ENCODE results near the gene DTD1.

DTD1 gene, protein sequence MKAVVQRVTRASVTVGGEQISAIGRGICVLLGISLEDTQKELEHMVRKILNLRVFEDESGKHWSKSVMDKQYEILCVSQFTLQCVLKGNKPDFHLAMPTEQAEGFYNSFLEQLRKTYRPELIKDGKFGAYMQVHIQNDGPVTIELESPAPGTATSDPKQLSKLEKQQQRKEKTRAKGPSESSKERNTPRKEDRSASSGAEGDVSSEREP

DNA sequence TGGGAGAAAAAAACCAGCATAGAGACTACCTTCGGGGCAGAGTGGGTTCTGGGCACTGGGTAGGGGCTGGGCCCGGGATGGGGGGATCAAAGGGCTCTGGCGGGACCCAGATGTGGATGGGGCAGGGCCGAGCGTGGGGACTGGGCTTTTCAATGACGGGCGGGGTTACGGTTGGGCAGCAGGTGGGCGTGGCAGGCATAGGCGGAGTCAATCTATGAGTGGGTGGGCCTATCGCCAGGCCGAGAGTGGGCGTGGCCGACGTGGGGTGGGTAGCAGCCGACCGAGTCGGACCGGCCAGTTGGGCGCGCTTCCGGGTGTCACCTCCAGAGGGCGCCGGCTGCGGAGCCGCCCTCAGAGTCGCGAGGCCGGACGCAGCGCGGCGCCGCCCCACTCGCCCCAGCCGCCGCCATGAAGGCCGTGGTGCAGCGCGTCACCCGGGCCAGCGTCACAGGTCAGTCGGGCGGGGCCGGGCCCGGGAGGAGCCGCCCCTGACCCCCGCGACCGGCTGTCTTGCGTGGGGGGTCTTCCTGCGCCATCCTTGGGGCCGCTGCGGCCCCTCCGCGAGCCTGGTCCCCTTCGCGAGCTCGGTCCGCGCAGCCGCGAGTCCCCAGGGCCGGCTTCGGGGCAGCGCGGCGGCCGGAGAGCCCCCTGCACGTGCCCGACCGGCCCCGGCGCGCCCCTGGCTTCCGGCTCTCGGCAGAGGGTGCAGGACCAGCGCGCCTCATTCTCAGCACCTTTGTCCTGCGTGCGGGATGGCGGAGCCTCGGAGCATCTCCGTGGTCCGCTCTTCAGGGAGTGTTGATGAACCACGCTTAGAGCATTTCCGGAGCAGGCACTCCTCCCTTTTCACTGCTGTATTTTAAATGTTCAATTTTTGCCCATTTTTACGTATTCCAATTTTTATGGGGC lies at the start of gene DTD1:
DTD1 (plus strand) TSS at position 390 of the 909 bp plus-strand sequence; CDS start at position 409, 19 bp downstream.
- peak; percentile 89 for DNase-seq (ENCODE audit: low spot score)

DNA sequence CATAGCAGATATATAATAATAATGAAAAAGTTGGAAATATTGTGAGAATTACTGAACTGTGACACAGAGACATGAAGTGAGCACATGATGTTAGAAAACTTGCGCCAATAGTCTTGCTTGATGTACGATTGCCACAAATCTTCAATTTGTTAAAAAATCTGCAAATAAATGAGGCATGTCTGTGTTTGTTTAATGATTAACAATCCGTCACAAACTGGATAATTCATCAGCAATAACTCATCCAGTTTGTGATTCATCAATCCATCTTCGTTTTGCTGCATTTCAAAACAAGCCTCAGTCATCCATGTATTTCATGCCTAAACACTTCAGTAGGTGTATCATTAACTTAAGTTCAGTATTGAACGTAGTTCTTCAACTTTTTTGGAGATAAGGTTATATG lies 46.1 kb upstream of the DTD1 start:
- DNase-seq (ENCODE audit: low spot score), result no peak

DNA sequence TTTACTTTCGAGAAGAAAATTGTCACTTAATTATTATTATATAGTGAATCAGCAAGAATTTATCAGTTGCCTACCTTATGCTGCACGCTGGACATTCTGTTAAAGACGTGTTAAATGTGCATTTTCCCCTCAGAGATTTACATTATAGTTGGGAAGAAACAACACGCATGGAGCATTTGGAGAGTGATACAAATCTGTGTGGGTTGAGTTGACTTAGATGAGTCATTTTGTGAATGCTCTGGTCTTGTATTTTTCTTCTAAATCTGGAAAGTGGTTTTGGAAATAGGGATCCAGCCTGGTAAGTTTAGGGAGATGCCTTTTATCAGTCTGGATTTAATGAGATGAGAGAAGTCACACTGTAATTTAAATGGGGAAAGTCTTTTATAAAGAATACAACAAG lies 44.6 kb upstream of the DTD1 start:
- no peak for DNase-seq (ENCODE audit: low spot score)

DNA sequence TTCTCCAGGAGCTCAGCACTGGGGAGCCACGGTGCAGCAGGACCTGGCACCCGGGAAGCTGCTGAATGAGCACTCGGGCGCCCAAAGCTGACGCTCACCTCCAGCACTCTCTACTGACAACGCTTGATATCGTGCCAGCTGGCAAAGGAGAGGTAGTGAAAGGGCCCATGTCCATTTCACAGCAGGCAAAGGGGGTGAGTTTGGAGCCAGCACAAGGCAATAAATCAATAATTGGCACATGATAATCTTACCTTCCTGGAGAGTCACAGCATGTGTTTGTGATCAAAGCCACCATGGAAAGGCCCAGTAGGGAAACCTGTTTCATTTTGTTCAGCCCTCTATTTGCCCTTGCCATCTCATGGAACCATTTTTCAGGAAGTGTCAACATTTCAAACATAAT lies 43.9 kb upstream of the DTD1 start:
- no peak for DNase-seq (ENCODE audit: low spot score)

DNA sequence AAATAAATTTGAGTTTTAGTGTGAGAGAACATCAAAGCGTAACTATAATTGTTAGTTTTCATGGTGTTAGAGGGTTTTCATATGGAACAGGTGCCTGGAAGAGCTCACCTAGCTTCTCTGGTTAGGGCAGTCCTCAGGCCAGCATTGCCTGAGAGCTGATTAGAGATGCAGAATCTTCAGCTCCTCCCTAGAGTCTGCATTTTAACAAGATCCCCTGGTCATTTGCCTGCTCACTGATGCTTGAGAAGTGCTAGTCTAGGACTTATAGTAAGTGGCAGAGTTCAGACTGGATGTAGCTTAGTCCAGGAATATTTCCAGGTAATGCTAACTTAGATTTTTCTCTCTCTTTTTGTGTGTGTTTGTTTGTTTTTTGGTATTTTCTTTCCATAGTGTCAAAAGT lies 42.3 kb upstream of the DTD1 start:
- DNase-seq (ENCODE audit: low spot score), result no peak

DNA sequence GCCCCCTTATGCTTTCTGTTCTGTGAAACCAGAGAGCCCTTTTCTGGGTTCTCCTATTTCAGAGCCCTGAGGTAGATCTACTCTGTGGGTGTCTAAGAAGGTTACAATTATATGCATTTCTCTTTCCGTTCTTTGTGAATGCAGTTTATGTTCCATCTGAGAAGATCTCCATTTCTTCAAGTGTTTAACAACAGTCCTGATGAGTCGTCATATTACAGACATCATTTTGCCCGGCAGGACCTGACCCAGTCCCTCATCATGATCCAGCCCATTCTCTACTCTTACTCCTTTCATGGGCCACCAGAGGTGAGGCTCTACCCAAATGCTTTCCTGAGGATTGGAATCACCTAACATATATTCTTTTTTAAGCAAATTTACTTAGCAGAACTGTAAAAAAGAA lies 39.4 kb upstream of the DTD1 start:
- DNase-seq (ENCODE audit: low spot score), result no peak

DNA sequence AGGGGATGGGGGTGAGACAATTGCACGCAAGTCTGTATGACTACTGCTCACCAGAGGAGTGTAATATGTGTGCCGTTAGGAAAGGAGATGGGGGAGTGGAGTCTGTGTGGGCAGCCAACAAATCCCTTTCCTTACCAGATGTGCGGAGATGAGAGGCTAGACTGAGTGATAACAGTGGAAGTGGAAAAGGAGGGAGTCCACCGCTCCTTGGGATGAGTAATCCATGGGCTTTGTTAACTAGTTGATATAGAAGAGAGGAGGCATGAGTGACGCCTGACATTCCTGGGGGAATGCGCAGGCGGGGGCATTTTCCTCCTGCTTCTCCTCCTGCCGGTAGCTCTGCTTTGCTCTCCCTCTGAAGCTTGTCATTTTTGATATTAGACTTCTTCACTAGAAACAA lies 34.1 kb upstream of the DTD1 start:
- no peak for DNase-seq (ENCODE audit: low spot score)

DNA sequence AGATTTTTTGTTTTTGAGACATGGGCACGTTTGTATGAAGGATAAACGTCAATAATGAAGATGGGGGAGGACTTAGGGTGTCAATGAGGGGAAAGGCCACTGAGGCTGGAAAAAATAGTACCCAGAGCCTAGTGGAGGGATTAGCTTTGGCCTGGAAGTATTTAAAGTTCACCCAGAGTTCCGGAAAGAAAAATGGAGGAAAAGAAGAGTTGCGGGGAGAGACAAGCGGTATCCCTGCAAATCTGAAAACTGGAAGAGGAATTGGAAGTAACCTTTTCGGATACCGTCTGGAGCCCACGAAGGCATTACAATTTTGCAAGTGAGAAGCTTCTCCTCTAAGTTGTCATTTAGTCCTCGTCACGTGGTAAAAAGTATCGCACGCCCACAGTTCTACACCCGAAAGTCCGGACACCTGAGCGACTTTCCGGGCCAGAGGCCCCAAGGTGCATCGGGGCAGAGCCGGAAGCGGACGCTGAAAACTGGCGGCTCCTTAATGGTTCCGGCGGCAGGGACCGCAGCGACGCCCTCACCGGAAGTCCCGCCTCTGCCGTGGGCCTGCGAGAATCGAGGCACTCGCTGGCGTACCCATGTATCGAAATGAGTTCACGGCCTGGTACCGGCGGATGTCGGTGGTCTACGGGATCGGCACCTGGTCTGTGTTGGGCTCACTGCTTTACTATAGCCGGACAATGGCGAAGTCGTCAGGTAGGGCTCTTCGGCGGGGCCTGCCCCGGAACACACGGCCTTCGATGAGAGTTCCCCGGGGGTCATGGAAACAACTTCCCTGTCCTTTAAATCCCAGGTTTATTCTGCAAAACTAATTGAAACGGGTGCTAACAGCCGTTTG lies 20.7 kb upstream of the DTD1 start, which contains the start of gene SMIM26:
SMIM26 (plus strand) TSS at position 541 of the 847 bp plus-strand sequence; CDS start at position 588, 47 bp downstream.
- DNase-seq (ENCODE audit: low spot score), result peak; percentile 93

DNA sequence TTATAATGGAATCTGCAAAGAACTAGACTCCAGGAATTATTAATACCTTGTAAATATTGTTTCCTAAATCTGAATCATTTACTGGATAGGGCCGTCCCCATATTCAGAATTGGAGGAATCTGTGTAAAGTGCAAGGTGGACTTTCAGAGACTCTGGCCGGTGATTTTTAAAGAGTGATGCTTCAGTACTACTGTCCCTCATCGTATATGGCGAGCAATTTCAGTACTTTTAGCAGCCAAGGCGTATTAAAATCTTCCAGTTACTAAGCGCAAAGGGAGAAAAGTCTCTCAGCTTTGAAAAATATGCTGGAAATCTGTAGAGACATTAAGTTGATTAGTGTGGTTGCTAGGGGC lies 20.1 kb upstream of the DTD1 start:
- DNase-seq (ENCODE audit: low spot score), result no peak

DNA sequence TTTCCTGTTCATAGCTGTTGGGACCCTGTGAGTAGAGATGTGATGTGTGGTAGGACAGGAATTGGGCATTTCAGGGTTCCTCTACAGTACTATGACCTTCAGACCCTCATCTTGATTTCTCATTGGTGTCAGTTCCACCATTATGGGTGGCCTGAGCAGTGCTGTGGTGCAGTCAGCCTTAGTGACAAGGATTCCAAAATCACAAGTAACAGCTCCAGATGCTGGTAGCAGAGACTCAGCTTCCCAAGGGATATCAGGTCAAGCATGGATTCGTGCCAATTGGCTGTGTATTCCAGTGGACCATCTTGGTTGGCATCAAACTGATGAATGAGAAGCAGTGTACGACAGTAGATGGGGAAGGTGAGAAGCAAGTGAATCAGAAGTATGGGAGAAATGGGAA lies 16.8 kb upstream of the DTD1 start:
- DNase-seq (ENCODE audit: low spot score), result no peak

DNA sequence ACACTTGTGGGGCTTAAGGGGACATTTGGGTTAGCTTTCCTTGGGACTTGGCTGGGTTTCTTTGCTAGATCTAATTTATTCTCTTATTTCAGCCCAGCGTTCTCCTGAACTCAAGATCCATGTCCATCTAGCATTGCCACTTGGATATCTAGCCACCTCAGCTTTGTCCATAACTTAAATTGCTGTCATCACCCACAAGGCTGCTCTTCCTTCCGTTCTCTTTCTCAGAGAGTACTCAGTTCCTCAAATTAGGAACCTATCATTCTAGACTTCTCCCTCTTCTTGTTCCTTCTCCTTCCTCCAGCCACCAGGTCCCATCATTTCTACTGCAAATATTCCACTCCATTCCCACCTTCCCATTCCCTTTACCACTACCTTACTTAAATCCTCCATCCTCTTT lies 16.3 kb upstream of the DTD1 start:
- no peak for DNase-seq (ENCODE audit: low spot score)

DNA sequence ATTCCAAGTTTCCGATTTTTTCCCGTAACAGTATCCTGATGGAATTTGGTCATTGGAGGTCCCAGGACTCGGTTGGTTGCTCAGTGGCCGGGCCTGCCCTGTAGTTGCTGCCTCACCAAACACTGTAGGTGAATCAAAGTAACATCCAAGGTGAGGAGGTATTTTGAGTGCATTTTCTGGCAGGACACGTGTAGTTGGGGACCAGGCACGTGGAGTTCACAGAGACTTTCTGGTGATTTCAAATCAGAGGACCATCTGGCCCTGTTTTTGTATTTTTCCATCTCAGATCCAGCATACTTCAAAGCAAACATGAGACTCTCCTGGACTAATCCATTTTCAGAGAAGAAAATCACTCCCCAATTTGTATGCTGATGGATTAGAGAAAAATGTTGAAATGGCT lies 9.9 kb upstream of the DTD1 start:
- DNase-seq (ENCODE audit: low spot score), result no peak

DNA sequence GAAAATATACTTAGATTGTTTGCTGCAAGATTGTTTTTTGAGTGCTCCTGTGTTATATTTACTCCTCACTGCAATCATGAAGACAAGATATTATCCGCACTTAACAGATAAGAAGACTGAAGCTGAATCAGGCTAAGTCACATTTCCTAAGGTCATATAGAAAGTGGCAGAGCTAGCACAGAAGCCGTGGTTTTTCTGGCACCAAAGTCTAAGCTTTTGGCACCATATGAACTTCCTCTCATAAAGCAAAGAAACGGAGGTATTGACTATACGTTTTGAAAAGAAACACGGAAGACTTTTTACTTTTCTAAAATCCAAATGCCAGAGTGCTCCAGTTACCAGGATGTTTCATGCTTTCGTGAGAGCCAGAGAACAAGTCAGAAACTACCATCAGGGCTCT lies 9.3 kb upstream of the DTD1 start:
- no peak for DNase-seq (ENCODE audit: low spot score)

DNA sequence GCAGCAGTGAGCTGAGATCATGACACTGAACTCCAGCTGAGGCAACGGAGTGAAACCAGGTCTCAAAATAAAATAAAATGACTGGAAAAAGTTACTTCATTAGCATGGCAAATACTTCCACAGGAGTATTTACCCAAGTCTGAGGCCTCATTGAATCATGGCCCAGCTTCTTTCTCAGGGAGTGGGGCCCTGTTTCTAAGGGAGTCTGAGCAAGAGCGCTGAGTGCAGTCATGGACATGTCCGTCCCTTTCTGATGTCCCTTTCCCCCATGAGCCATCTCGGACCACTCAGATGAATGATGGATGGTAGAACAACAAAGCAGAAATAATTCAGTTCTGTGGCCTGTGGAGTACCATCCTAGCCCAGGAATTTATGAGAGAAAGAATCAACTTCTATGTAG lies 7.8 kb upstream of the DTD1 start:
- no peak for DNase-seq (ENCODE audit: low spot score)

DNA sequence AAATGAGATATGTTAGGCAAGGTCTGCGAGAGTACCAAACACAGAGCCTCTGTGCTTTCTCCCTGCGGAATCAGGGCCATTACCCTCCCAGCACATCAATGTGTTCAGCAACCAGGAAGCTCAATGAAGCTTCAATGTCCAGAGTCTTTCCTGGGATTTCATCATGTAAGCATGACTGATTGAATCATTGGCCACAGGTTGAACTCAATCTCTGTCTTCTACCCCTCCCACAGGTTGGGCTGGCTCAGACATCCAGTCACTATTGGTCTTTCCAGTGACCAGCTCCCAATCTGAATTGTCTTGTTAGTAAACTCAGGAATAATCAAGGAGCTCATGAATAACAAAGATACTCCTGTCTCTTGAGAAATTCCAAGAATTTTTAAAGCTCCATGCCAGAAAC lies 2.7 kb upstream of the DTD1 start:
- no peak for DNase-seq (ENCODE audit: low spot score)

DNA sequence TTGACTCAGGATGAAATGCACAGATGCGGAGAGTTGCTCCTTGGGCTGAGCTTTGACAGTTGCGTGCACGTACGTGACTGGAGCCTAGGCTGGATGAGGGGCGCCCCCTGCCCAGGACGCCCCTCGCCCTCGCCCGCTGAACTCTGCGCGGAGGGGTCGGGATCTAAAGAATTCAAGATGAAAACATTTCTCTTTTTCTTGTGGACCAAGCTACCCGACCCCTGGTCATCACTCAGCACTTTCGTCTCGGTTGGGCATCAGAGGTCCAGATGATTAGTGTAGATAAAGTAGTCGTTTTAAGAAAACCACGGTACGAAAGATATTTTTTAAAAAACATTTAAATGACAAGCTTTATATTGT lies 700 bp downstream of the DTD1 start:
- no peak for DNase-seq (ENCODE audit: low spot score)

DNA sequence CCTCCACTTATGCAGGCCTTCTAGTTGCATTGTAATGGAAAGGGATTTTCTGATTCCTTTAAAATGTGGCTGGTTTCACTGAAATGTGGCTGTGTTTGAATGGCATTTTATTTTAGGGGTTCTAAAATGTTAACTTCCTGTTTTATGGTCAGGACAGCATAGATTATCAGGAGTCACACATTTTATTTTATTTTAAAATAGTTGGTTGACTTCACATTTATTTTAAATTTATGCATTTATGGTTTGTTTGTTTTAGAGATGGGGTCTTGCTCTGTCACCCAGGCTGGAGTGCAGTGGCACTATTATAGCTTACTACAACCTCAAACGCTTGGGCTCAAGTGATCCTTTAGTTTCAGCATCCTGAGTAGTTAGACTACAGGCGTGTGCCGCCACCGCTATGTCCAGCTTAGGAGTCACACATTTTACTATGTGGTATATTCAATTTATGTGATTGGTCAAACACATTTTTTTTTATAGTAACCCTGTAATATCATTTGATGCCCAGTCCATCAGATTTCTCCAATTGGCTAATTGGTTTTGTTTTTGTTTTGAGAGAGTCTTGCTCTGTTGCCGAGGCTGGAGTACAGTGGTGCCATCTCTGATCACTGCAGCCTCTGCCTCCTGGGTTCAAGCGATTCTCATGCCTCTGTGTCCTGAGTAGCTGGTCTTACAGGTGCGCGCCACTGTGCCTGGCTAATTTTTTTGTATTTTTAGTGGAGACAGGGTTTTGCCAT lies 2.3 kb downstream of the DTD1 start:
- DNase-seq (ENCODE audit: low spot score), result no peak

DNA sequence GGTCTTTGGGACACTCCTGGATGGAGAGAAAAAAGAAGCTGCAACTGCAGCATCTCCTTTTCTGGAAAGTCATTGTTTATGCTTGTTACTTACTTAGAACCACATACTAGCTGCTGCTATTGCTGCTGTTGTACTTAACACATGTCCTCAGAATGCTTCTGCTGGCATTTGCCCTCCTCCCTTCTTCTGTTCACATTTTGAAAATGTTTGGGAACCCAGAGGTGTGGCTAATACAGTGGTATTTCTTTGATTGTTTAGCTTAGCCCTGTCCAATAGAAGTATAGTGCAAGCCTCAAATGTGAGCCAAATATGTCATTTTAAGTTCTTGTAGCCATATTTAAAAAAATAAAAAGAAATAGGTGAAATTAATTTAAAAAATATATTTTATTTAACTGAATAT lies 8.4 kb downstream of the DTD1 start:
- no peak for DNase-seq (ENCODE audit: low spot score)

DNA sequence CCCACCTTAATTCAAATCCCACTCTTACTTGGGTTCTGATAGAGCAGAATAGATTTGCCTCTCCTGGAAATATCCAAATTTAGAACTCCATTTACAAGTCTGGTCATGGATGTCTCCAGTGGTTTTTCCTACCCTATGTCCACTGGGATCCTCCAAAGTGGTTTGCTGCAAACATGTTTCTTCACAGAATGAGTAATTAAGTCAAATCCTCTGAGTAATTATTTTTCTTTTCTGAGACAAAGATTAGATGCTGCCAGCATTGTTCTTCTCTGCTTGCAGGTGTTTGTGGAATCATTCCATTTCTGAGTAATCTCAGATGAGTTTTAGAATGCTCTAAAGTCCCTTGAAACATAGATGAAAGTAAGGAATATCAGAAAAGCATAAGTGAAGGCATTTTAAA lies 21.9 kb downstream of the DTD1 start:
- no peak for DNase-seq (ENCODE audit: low spot score)

DNA sequence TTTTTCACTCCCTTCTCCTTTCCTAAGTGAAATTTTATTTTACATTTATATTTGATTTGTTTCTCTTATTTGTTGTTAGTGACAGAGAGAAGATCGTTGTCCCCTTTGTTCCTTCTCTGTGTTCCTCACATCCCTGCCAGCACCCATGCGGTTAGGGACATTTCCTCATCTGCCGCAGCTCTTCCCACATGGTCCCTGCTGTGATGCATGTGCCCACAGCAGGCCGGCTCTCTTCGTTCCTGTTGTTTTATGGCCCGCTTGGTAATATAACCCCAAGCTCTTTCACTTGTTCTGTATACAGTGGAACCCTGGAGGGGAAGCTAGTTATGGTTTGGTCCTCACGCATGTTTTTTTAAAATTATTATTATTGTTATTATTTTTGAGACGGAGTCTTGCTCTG lies 23.6 kb downstream of the DTD1 start:
- no peak for DNase-seq (ENCODE audit: low spot score)

DNA sequence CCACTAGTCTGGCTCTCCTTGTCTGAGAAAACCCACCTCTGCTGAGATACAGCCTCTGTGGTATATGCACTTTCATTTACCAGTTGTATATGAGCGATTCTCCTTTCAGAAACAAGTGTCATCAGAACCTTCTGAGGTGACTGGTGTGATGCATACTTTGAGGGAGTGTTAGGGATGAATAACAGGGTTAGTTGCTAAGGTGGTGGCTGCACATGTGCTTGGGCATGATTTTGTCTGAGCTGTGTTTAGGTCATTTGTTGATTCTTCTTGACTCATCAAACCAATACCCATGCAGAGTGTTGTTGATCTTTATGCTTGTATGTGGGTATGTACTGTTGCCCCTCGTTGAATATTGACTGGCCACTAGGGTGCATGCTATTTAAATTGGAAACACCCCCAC lies 25.7 kb downstream of the DTD1 start:
- no peak for DNase-seq (ENCODE audit: low spot score)

DNA sequence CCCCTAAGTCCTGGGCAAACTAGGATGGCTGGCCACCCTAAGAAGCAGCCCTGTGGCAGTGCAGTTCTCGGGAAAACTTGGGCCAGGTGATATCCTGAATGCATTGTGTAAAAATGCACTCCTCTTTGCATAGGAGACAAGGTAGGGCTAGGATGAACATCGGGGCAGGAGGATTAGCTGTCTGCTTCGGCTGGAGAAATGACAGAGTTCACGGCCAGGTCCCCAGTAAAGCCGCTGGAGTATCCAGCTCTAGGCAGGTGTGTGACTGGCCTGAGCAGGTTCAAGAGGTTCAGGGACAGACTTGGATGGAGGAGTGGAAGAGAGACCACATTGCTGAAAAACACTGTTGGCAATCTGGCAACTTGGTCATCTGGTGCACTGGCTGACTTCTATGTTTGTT lies 26.4 kb downstream of the DTD1 start:
- DNase-seq (ENCODE audit: low spot score), result no peak

Data from hematopoietic multipotent progenitor cell treated with erythropoietin and hydrocortisone succinate and interleukin-3 and kit ligand, for 17 days (in vitro differentiated cells).